Prostate gland (tissue), 2 donors: ENCODE results near the gene KCNAB1. TPM values are rescaled to one million over a fixed set of nuclear protein-coding genes. Genes with fewer than 3 reads are reported as not detected.
"Not testable (repeated sequence)": the region's sequence is repeated elsewhere in the genome, so short reads cannot be mapped to it uniquely, and the experiment has no call there.

ENCODE experiments used
- DNase-seq: peaks from one replicate; pipeline ENCODE4 v3.0.0-alpha.2; 2019; ENCODE audit warnings: low spot score
- H3K27ac ChIP-seq, 2 donors: fragments of 200-600 bp; sonication (generic); 2 replicates each; pipeline ENCODE4 v1.5.1; 2017 to 2019
- H3K27me3 ChIP-seq: fragments of 200-600 bp; sonication (generic); replicated peaks from 2 replicates; pipeline ENCODE4 v1.5.1; 2019; ENCODE audit not compliant: insufficient read depth
- H3K36me3 ChIP-seq, 2 donors: fragments of 200-600 bp; sonication (generic); 1 replicate in 1 of 2; 2 replicates in 1 of 2; pipeline versions ENCODE4 v1.5.1 to v1.8.1; 2017 to 2019
- H3K4me1 ChIP-seq: fragments of 200-600 bp; sonication (generic); replicated peaks from 2 replicates; pipeline ENCODE4 v1.5.1; 2019
- H3K4me3 ChIP-seq, 2 donors: fragments of 200-600 bp; sonication (generic); 2 replicates each; pipeline ENCODE4 v1.5.1; 2017 to 2019
- H3K9me3 ChIP-seq: fragments of 200-600 bp; sonication (generic); 2 replicates; pipeline ENCODE4 v1.5.1; 2017
- POLR2A ChIP-seq: fragments of 450-650 bp; IDR thresholded peaks from one replicate; pipeline ENCODE4 v1.6.1; 2016; ENCODE audit warnings: antibody characterized with exemption, mild to moderate bottlenecking
- POLR2AphosphoS5 ChIP-seq: sonication (generic); formaldehyde crosslinking; IDR thresholded peaks from one replicate; pipeline ENCODE4 v1.6.1; 2017; ENCODE audit warnings: antibody characterized with exemption
- WGBS: methylation state at CpG from one replicate; pipeline ENCODE4 v1.1.5; 2018; 5-methylcytosine and 5-hydroxymethylcytosine counted together
- intact Hi-C: fragments of 100-400 bp; cut with DNase I; formaldehyde crosslinking; loops from one replicate; pipeline ENCODE4 v1.14.2; 2022
- total RNA-seq, 2 donors: library from RNA; depleted of rRNA; stranded (reverse); fragments of >200 nt; gene quantifications; one replicate each; pipeline ENCODE4 v1.1.0, GENCODE V29; 2016
- TF ChIP-seq, protein P1 (sequence below), 4 experiments: fragments of 200-600 bp in 2 of 4; fragments of 450-650 bp in 2 of 4; sonication (generic) in 2 of 4; IDR thresholded peaks; 1 replicate in 3 of 4; 2 replicates in 1 of 4; pipeline ENCODE4 v1.5.1; 2016 to 2019; ENCODE audit warnings: antibody characterized with exemption in 4 of 4, mild to moderate bottlenecking in 2 of 4, moderate library complexity in 2 of 4

The KCNAB1 gene
- total RNA-seq, 2 donors from 2014 or later, result 5.2 to 9.5 TPM

DNA sequence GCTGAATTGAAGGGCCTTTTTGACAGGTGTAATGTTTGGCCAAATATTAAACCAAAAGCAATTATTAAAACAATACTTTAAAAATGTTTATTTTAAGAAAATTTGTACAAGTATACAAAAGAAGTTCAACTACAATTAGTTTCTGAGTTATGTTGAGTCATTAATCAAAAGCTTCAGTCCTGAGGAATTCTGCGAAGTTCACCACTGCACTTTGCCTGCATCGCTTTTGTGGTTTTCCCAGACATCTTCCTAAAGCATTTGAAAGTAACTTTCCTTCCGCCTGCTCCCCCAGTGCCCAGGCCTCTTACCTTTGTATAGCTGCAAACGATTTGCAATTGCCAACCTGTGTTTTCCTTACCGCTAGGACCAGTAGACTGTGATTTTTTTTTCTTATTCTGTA is 69.5 kb downstream of the KCNAB1 start:
- no peaks in the 10 kb centered on the region for H3K9me3 ChIP-seq
- H3K4me1 ChIP-seq, result no peaks in the 10 kb centered on the region
- intact Hi-C loops, result no loop called here
- 86% methylated on average over 5 of the region's 5 CpGs for WGBS
- no peaks in the 10 kb centered on the region for H3K27me3 ChIP-seq
- H3K27ac ChIP-seq, result no peak overlapping the region
- no peaks in the 10 kb centered on the region for H3K36me3 ChIP-seq
- no peak overlapping the region for H3K4me3 ChIP-seq
- TF ChIP-seq POLR2A (no peak), POLR2AphosphoS5 (no peak)
- TF ChIP-seq, protein P1, sequence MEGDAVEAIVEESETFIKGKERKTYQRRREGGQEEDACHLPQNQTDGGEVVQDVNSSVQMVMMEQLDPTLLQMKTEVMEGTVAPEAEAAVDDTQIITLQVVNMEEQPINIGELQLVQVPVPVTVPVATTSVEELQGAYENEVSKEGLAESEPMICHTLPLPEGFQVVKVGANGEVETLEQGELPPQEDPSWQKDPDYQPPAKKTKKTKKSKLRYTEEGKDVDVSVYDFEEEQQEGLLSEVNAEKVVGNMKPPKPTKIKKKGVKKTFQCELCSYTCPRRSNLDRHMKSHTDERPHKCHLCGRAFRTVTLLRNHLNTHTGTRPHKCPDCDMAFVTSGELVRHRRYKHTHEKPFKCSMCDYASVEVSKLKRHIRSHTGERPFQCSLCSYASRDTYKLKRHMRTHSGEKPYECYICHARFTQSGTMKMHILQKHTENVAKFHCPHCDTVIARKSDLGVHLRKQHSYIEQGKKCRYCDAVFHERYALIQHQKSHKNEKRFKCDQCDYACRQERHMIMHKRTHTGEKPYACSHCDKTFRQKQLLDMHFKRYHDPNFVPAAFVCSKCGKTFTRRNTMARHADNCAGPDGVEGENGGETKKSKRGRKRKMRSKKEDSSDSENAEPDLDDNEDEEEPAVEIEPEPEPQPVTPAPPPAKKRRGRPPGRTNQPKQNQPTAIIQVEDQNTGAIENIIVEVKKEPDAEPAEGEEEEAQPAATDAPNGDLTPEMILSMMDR (IDR thresholded peaks at IDR 0.05), result no peak
- DNase-seq, result no peak

DNA sequence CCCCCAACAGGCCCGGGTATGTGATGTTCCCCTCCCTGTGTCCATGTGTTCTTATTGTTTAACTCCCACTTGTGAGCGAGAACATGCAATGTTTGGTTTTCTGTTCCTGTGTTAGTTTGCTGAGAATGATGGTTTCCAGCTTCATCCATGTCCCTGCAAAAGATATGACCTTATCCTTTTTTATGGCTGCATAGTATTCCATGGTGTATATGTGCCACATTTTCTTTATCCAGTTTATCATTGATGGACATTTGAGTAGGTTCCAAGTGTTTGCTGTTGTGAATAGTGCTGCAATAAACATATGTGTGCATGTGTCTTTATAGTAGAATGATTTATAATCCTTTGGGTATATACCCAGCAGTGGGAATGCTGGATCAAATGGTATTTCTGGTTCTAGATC is 74.6 kb downstream of the KCNAB1 start:
- DNase-seq, H3K27ac ChIP-seq, H3K9me3 ChIP-seq, intact Hi-C loops, H3K4me3 ChIP-seq, H3K36me3 ChIP-seq, H3K27me3 ChIP-seq, H3K4me1 ChIP-seq: not testable (repeated sequence)
- 89% methylated on average over 2 of the region's 2 CpGs for WGBS

DNA sequence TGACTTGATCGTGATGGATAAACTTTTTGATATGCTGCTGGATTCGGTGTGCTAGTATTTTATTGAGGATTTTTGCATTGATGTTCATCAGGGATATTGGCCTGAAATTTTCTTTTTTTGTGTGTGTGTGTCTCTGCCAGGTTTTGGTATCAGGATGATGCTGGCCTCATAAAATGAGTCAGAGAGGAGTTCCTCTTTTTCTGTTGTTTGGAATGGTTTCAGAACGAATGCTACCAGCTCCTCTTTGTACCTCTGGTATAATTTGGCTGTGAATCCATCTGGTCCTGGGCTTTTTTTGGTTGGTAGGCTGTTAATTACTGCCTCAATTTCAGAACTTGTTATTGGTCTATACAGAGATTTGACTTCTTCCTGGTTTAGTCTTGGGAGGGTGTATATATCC is 76.8 kb downstream of the KCNAB1 start:
- WGBS, result 63% methylated on average over 3 of the region's 3 CpGs
- H3K36me3 ChIP-seq, intact Hi-C loops, H3K27ac ChIP-seq, H3K4me3 ChIP-seq, H3K4me1 ChIP-seq, DNase-seq, H3K9me3 ChIP-seq, H3K27me3 ChIP-seq: not testable (repeated sequence)

DNA sequence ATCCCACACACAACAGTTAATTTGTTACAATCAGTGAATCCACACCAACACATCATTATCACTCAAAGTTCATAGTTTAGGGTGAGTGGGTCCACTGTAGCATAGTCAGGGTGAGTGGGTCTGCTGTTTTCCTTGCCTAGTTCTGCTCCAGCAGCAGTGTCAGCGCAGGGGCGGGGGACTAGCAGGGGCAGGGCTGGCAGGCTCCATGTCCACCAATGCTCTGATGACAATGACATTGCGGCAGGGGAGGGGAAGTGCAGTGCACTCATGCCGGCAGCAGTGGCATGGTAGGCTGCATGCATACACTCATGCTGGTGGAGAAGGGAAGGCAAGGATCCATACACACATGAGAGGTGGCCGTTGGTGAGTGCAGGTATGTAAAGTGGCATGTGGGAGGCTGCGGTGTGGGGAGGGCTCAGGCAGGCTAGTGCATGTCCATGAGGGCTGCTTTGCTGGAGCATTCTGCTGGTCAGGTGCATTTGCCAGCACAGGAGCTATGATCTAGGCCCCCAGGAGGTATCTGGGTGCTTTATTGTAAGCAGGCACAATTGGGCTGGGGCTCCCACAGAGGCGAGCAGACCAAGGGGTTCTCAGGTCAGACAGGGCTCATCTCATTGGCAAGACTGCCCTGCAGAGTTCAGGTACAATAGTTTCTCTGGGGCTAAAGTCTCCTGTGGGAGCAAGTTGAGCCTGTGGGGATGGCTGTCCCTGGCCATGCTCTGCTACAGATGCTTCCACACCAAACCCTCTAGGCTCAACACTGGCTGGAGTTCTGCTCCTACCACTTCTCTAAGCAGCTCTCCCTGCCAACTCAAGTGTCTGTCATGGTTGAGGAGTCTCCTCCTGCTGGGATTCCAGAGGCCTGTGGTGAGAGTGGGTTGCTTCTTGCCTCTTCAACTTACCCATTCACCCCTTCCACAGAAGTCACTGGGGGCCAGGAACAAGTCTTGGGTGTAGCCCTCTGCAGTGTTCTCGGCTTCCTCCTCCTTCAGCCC is 81.3 kb downstream of the KCNAB1 start:
- 75% methylated on average over 8 of the region's 8 CpGs for WGBS
- Histone ChIP-seq H3K27ac (no peak overlapping the region), H3K36me3 (no peaks in the 10 kb centered on the region), H3K4me3 (no peak overlapping the region), H3K4me1 (no peaks in the 10 kb centered on the region), H3K27me3 (no peaks in the 10 kb centered on the region), H3K9me3 (no peaks in the 10 kb centered on the region)
- TF ChIP-seq POLR2AphosphoS5 (no peak), POLR2A (no peak)
- TF ChIP-seq, protein P1 (IDR thresholded peaks at IDR 0.05), result no peak
- DNase-seq, result no peak
- intact Hi-C loops, result no loop called here

DNA sequence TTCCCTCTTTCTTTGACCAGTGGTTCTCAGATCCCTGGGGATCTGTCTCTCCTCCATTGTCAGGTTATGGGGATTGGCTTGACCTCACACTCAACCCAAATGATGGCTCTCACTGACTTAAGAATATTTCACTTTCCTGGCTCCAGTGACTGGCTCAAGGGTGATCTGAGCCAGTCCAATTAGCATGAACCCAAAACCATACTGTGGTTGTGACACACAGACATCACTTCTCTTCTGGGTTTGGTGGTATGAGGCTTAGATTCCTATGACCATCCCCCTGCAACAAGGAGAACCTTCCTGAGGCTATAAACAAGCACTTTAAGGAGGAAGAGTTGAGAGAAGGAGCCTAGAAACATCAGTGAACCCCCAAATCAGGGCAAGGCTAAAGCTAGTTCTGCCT is 85.8 kb downstream of the KCNAB1 start:
- intact Hi-C loops, result no loop called here
- Histone ChIP-seq H3K4me3 (no peak overlapping the region), H3K27ac (no peak overlapping the region), H3K27me3 (no peaks in the 10 kb centered on the region), H3K9me3 (no peaks in the 10 kb centered on the region), H3K4me1 (no peaks in the 10 kb centered on the region), H3K36me3 (no peaks in the 10 kb centered on the region)
- DNase-seq, result no peak
- TF ChIP-seq, protein P1 (IDR thresholded peaks at IDR 0.05), result no peak
- TF ChIP-seq POLR2A (no peak), POLR2AphosphoS5 (no peak)
